Measurements from ENCODE around the gene KCNJ12.
"Not testable (repeated sequence)": the region's sequence is repeated elsewhere in the genome, so short reads cannot be mapped to it uniquely, and the experiment has no call there.

KCNJ12 gene

DNA sequence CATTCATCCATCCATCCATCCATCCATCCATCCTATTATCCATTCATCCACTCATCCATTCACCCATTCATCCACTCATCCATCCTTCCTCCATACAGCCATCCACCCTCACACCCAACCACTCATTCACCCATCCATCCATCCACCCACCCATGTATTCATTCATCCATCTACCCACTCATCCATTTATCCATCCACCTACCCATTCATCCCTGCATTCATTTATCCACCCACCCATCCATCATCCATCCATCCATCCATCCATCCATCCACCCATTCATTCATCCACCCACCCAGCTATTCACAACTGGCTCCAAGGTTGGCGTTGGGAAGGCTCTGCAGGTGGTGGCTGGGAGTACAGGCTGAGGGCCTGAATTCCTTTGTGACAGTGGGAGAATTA, 31.6 kb downstream of the KCNJ12 start:
- not testable (repeated sequence) for DNase-seq (ENCODE audit: low read depth in 2 of 2)

DNA sequence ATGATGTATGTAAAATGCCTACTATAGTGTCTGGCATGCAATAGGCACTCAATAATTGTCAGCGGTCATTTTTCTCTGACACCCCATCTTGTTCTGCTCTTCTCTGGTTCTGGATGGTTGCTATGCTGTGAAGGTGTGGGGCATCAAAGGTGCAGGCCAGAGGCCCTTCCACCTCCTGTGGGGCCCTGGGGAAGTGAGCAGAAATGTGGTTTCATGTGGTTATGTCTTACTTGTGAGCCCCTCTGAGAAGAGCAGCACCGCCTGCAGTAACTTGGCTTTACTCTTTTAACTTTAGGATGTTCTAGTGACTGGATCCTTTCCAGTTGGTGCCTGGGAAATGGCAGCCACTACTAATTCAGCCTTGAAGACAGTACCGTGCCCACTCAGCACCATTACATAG, 32.1 kb downstream of the KCNJ12 start:
- not testable (repeated sequence) for DNase-seq (ENCODE audit: low read depth in 2 of 2)

DNA sequence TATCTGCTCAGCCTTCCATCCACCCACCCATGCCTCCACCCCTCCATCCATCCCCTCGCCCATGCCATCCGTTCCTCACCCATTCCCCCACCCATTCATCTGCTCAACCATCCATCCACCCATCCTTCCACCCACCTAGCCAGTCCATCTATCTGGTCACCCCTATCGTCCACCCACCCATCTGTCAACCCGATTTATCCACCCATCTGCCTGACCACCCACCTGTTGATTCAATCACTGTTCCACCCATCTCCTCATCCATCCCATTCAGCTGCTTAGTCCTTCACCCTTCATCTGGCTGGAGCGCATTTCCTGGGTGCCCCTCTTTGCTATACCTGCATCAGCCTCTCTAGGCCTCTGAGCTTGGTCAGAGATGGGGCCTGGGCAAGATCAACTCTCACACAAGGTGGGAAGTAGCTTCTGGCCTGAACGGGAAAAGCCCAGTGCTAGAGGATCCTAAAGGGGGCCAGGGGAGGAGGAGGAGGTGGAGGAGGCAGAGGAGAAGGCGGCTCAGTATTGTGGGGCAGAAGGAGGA, 32.7 kb downstream of the KCNJ12 start:
- not testable (repeated sequence) for DNase-seq (ENCODE audit: low read depth in 2 of 2)

DNA sequence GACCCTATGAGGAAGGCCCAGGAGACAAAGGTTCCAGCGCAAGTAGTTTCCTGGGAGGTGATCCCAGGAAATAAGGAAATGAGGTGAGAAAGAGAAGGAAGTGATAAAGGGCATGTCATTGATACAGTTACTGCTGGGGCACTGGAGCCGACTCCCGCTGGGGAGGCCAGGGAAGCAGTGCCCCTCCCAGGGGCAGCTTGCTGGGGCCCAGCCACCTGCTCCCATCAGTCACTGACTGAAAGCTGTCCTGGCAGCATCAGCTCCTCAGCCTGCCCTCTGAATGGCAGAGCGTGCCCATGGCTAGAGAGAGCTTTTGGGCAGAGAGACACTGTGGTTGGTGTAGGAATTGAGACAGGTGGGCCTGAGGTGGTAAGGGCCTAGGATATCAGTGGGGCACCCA, 33.2 kb downstream of the KCNJ12 start:
- not testable (repeated sequence) for DNase-seq (ENCODE audit: low read depth in 2 of 2)

DNA sequence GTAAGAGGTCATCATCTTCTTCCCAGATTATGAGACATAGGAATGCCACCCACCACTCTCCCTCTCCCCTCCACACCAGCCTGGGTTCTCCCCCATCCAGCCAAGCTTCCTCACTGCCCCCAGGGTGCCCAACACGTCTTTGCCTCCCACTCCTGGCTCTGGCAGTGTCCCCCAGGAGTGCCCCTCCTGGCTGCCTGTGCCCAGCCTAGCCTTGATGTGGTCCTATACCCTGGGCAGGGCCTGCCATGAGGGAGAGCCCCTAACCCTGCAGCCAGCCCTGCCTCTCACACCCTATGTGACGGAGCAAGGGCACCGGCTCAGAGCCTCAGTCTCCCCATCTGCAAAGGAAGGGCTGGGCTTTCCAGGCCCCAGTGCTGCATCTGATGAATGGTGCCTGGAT, 33.8 kb downstream of the KCNJ12 start:
- not testable (repeated sequence) for DNase-seq (ENCODE audit: low read depth in 2 of 2)

DNA sequence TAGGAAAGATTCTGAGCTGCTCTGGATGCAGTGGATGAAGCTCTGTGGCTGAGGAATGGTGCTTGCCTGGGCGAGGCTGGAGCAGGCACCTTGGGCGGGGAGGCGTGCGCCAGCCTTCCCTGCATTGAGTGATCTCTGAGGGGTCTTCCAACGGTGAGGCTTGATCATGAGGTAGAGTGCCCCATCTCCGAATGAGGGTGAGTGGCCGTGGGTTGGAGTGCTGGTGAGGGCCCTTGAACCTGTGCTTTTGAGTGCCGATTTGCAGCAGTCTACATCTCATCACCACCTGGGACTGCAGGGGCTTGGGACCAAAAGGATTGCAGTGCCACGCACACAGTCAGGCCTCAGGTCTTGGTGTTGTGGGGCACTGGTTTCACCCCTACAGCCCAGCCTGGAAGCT, 34.2 kb downstream of the KCNJ12 start:
- not testable (repeated sequence) for DNase-seq (ENCODE audit: low read depth in 2 of 2)

DNA sequence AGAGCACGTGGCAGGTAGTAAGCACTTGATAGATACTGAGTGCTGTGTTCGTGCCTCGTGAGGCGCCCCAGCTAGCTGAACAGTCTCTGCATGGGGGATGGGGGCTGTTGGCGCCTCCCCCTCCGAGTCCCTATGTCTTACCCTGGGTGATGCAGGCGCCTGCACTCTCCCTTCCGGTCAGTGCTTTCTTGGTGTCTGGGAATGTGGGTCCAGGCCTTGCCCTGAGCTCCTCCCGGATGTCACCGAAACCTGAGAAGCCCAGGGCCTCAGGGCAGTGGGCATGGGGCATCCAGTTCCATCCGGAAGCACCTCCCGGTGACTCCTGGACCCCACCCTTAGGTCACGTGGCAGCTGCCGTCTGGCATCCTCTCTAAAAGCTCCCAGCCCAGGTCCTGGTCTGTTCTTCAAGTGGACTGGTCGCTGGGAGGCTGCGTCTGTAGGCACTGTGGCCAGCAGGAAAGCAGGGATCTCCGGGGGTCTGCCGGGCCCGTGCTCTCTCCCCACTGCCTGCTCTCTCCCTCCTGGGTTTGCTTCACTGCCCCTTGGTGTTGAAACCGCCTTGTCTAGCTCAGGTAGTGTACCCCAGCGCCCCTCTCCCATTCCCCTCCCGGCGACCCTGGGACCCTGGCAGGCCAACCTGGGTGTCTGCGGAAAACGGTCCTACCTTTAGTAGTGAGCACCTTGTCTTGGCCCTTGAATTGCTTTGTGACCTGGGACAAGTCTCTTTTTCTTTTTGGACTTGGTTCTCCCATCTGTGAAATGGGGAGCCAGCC, 34.9 kb downstream of the KCNJ12 start:
- DNase-seq (ENCODE audit: low read depth in 2 of 2): not testable (repeated sequence)

DNA sequence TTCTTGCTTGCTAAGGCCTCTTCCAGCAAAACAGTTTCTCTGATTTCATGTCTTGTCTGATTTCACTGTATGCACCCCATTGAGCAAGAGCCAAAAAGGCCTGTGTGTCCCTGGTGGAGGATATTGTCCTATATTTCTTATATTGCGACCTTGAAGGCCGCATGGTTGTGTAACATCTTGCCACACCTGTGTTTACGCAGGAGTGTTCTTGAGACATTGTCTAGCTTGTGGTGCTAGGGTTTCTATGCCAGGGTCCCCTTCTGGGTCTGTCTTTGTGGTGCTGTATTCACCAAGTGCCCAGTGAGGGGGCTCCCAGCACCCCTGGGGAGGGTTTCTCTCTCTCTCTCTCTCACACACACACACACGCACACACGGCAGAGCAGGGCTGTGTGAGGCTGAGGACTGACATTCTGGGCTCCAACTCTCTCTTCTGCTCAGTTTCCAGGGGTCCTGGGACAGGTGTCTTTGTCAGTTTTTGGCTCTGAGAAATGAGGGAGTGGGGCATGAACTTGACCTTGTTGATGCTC, 35.6 kb downstream of the KCNJ12 start:
- DNase-seq (ENCODE audit: low read depth in 2 of 2): not testable (repeated sequence)

DNA sequence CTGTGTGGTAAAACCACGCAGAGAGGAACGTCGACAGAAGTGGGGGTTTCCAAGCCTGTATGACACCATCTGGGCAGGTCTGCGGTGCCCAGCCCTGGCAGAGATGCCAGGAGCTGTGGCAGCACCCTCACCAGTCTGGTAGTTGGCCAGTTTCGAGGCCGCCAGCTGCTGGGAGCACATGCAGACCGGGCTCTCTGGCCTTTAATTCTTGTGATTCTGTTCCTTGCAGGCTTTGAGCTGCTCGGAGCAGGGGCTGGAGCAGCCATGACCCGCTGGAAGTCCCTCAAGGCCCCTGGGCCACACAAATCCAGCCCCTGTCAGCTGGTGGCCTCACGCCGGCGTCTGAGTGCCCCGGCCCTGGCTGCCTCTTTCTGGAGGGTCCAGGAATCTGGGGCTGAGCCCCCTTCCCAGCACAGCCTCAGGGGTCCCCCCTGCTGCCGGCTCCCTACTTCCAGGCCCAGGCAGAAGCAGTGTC, 36.1 kb downstream of the KCNJ12 start:
- not testable (repeated sequence) for DNase-seq (ENCODE audit: low read depth in 2 of 2)

DNA sequence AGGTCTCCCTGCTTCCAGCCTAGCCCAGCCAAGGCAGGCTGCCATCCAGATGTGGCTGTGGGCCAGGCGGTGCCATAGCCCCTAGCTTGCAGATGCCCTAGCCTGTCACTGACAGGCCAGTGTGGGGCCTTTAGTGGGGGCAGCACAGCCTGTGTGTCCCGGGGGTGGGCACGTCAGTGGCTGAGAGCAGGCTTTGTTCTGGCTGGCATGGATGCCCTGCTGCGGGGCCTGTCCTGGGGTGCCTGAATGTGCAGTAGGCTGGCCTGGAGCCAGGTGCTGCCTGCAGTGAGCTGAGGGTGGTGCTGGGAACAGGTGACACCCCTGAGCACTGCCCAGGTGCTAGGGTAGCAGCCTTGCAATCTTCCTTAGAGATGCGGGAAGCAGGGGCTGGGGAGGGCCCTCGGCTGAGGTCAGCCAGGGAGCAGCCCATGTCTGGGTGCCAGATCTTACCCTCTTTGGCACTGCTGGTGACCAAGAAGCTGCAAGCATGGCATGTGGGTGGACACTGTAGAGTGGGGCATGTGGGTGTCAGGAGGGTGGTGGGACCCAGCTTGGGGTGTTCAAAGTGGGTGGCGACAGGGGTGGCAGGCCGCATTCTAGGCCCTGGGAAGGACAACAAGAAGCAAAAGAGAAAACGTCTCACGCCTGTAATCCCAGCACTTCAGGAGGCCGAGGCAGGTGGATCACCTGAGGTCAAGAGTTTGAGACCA, 37.6 kb downstream of the KCNJ12 start:
- DNase-seq (ENCODE audit: low read depth in 2 of 2): not testable (repeated sequence)

DNA sequence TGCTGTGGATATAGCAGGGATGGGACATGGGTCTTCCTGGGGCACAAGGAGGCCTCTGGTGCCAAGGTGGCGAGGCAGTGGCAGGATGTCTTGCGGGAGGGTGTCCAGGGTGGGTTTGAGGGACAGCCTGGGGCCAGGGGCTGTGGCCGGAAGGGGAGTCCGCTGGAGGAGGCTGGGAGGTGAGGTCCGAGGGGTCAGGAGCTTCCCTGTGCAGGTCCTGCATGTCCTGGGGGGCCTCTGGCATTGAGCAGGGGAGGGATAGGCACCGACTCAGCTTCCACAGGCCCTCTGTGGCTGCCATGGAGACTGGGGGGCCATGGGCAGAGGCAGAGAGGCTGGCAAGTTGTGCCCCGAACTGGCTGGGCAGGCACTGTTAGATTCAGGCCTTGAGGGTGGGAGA, 38.5 kb downstream of the KCNJ12 start:
- not testable (repeated sequence) for DNase-seq (ENCODE audit: low read depth in 2 of 2)

DNA sequence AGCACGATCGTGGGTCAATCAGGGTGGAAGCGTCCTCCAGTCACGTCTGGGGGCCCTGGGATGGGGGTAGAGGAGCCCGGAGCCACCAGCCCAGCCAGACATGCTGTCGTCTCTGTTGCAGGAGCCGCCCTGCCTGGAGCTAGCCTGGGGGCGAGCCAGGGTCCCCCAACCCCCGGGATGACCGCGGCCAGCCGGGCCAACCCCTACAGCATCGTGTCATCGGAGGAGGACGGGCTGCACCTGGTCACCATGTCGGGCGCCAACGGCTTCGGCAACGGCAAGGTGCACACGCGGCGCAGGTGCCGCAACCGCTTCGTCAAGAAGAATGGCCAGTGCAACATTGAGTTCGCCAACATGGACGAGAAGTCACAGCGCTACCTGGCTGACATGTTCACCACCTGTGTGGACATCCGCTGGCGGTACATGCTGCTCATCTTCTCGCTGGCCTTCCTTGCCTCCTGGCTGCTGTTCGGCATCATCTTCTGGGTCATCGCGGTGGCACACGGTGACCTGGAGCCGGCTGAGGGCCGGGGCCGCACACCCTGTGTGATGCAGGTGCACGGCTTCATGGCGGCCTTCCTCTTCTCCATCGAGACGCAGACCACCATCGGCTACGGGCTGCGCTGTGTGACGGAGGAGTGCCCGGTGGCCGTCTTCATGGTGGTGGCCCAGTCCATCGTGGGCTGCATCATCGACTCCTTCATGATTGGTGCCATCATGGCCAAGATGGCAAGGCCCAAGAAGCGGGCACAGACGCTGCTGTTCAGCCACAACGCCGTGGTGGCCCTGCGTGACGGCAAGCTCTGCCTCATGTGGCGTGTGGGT, 39.2 kb downstream of the KCNJ12 start:
- not testable (repeated sequence) for DNase-seq (ENCODE audit: low read depth in 2 of 2)

DNA sequence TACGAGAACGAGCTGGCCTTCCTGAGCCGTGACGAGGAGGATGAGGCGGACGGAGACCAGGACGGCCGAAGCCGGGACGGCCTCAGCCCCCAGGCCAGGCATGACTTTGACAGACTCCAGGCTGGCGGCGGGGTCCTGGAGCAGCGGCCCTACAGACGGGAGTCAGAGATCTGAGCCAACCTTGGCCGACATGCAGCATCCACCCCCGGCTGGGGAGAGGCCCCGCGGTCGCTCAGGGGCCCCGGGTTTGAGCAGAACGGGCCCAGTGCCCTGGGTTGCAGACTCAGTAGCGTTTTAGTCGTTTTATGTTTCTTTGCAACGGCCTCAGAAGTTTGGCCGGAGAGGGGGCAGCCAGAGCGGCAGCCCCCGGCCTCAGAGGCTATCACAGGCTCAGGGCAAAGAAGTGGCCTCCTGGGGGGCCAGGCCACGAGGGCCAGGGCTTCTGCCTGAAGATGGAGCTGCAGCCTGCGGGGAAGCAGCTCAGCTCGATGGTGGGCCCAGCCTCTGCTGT, 40.4 kb downstream of the KCNJ12 start:
- DNase-seq (ENCODE audit: low read depth in 2 of 2): not testable (repeated sequence)

DNA sequence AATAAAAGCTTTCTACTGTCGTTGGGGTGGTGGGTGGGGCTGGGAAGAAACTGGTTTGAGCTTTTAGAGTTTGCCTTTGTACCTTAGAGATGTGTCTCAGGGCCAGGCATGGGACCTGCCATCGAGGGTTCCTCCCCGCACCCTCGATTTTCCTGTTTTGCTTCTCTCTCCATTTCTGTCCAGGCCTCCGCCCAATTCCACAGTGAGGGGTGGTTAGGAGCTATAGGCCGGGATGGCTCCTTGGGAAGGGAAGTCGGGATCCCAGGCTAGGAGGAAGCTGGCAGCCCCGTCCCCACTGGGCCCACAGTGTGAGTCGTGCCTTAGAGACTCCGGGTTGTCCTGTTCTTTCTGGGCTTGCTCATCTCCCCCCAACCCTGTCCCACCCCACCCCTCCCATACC, 41.2 kb downstream of the KCNJ12 start:
- DNase-seq (ENCODE audit: low read depth in 2 of 2): not testable (repeated sequence)

DNA sequence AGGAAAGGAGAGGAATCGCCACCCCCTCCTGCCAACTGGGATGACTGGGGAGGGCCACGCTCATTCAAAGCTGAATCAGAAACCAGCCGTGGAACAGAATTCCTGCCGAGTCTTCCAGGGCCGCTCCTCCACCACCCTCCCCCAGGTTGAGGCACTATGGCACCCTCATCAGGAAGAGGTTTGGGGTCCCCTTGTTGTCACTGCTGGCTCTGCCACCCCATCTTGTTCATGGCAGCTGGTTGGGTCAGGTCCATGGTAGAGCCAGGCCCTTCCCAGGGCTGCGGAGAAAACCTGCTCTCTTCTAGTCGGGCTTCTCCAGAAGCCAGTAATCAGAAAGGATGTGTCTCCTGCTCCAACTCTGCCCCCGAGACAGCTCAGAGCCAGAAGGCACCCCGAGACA, 41.8 kb downstream of the KCNJ12 start:
- no peak for DNase-seq (ENCODE audit: low read depth in 2 of 2)

DNA sequence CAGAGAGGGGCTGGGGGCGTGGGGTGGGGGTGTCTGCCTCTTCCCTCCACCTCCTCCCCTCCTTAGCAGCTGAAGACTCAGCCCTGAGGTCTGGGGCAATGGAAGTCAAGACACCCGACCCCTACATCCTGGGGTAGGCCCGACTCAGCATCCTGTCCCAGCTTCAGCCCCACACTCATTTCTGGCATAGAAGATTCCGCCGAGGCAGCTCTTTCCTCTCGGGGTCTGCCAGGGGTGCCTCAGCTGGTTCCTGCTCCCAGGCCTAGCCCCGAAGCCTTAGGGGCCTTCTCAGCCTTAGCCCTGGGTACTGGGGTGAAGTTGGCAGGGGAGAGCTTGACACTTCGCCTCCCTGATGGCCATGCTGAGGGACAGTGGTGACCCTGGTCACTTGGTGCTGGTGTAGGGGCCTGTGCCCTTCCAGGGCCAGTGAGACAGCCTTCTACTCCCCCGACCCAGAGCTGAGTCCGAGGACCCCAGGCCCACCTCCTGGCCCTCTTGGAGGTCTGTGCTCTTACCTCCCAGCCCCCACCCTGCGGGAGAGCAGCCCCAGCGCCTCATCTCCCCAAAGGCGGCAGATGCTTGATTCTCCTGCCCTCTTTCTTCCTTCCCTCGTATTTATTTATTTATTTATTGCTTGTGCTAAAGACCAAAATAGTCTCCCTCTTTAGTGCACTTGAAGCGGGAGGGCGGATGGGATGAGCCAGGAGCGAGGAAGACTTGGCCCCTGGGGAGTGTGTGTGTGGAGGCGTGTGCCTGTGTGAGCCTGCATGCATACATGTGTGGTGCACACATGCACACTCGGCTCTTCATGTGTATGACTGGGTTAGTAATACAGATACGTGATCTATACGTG, 42.5 kb downstream of the KCNJ12 start:
- DNase-seq (ENCODE audit: low read depth in 2 of 2): no peak

DNA sequence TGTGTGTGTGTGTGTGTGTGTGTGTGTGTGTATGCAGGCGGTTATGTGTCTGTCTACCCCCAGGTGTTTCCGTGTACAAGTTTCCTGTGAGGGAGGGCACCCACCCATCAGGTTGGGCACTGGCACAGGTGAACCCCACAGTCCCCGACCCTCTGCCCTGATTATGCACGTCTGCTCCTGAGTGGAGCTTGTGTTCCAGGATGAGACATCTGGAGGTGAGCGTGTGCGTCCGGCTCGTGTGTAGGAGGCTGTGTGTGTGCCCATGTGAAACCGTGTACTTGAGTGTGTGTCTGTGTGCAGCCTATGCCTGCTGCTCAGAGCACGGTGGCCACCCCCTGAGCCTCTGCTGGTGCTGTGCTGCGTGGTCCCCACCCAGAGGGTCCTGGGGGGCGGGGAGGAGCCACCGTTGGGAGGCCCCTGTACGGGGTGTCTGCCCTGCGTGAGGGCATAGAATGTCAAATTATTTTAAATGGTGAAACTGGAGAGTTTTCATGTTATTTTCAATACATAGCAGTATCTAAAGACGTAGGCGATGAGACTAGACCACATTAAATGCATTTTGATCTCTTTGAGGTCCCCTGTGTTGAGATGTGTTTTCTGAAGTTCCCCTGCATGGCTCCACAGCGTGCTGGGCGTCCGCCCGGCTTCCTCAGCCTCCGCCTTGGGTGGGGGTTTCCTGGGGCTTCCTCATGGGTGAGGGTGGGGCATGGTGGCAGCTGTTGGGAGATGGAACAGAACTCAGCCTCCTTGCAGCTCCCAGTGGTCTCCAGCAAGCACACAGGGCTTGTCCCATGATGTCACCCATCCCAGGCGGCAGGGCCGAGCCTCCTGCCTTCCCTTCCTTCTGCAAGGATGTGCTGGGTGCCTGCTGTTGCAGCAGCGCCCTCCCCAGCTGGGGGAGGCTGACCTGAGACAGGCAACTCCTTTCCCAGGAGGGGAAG, 43.4 kb downstream of the KCNJ12 start:
- DNase-seq (ENCODE audit: low read depth in 2 of 2): peak in 1 of 2 experiments; percentile 7

DNA sequence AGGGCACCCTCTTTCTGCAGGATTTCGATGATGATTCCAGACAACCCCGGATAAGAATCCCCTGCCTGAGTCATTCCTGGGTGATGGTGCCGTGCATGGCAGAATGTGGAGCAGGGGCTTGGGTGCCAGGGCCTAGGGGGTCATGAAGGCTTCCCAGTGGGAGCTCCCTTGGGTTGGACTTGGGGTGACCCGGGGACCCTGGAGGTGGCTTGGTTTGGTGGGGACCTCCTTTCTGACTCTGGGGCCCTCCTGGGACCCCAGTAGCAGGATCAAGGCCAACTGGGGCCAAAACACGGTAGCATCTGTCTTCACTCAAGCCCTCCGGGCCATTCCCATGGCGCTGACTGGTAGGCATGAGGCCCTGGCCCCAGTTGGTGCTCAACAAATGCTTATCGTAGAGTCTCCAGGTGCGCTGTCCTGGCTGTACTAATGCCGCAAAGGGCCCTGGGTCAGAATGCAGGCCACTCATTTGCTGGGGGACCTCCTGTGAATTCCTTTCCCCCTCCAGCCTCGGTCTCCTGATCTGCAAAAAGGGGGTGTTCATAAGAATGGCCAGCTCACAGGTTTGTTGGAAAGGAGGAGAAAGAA, 44.4 kb downstream of the KCNJ12 start:
- DNase-seq (ENCODE audit: low read depth in 2 of 2): not testable (repeated sequence)

Data from stimulated activated CD4-positive, alpha-beta T cell treated with anti-CD3 and anti-CD28 coated beads, Interleukin-12 subunit alpha, Interleukin-12 subunit beta, amount 100 ng/mL, for 24 hours (primary cell).